ENCODE measurements around the gene CARD9.
"Not testable (repeated sequence)": the region's sequence is repeated elsewhere in the genome, so short reads cannot be mapped to it uniquely, and the experiment has no call there.

CARD9 gene

GRCh38 chr9:136373300-136374182, at the start of gene CARD9:
CARD9 (minus strand) TSS chr9:136373669; CDS start chr9:136372078, 1,591 bp downstream.
- DNase-seq, result peak; percentile 8

GRCh38 chr9:136422876-136423275, 49.4 kb upstream of the CARD9 start:
- DNase-seq, result no peak

- DNase-seq, result no peak
Measured at GRCh38 chr9:136421791-136422190, 48.3 kb upstream of the CARD9 start.

- DNase-seq, result no peak
Measured at GRCh38 chr9:136419092-136419420, 45.6 kb upstream of the CARD9 start.

GRCh38 chr9:136418182-136419091, 45.0 kb upstream of the CARD9 start:
- DNase-seq, result no peak

- no peak for DNase-seq
Measured at GRCh38 chr9:136416914-136417313, 43.4 kb upstream of the CARD9 start.

- DNase-seq, result no peak
Measured at GRCh38 chr9:136416427-136416826, 43.0 kb upstream of the CARD9 start.

GRCh38 chr9:136412962-136413361, 39.5 kb upstream of the CARD9 start:
- no peak for DNase-seq

- DNase-seq, result no peak
Measured at GRCh38 chr9:136411378-136411777, 37.9 kb upstream of the CARD9 start.

GRCh38 chr9:136410500-136411287, 37.2 kb upstream of the CARD9 start, which contains the start of the genes ENTR1 and PMPCA:
ENTR1 (minus strand) TSS chr9:136410614; CDS start chr9:136410397, 217 bp downstream.
PMPCA (plus strand) TSS chr9:136410658; CDS start chr9:136410669, 11 bp downstream.
- DNase-seq, result peak; percentile 95

- peak; percentile 30 for DNase-seq
Measured at GRCh38 chr9:136409557-136410455, 36.3 kb upstream of the CARD9 start.

- DNase-seq, result no peak
Measured at GRCh38 chr9:136407911-136408310, 34.4 kb upstream of the CARD9 start.

- not testable (repeated sequence) for DNase-seq
Measured at GRCh38 chr9:136407061-136407460, 33.6 kb upstream of the CARD9 start.

GRCh38 chr9:136405904-136406303, 32.4 kb upstream of the CARD9 start:
- DNase-seq, result not testable (repeated sequence)

- DNase-seq, result no peak
Measured at GRCh38 chr9:136405481-136405880, 32.0 kb upstream of the CARD9 start.

GRCh38 chr9:136404801-136405136, 31.3 kb upstream of the CARD9 start:
- no peak for DNase-seq

- DNase-seq, result peak; percentile 57
Measured at GRCh38 chr9:136403915-136404800, 30.7 kb upstream of the CARD9 start.

GRCh38 chr9:136403538-136403914, 30.1 kb upstream of the CARD9 start:
- peak; percentile 87 for DNase-seq

- DNase-seq, result no peak
Measured at GRCh38 chr9:136402067-136402466, 28.6 kb upstream of the CARD9 start.

GRCh38 chr9:136401173-136401922, 27.9 kb upstream of the CARD9 start:
- no peak for DNase-seq

All from CD4-positive, alpha-beta T cell treated with Interleukin-12 subunit alpha and Interleukin-12 subunit beta, for 1 hour (primary cell).